Inflammatory macrophage treated with lipopolysaccharide for 4 hours (primary cell): Measurements from ENCODE around the gene CTNNA3.

ENCODE experiments used
- DNase-seq: peaks from one replicate; pipeline ENCODE4 v3.0.0-alpha.2; 2020

CTNNA3 gene

DNA sequence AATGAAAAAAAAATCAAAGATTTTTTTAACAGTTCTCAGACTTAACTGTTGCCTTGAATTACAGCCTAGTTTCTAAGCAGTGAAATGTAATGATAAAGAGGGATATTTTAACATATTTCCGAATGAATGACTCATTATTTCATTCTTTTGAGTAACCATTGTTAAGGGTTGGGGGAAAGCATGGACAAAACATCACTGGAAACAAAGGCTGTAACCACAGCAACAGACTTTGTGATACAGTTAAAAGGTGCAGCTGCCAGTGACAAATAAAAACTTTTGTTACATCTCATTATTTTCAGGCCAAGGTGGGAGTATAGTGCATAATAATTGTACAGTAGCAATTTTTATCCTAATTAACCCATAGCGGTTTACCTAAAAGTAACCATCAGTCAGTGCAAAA, 597.5 kb downstream of the CTNNA3 start:
- no peak for DNase-seq

DNA sequence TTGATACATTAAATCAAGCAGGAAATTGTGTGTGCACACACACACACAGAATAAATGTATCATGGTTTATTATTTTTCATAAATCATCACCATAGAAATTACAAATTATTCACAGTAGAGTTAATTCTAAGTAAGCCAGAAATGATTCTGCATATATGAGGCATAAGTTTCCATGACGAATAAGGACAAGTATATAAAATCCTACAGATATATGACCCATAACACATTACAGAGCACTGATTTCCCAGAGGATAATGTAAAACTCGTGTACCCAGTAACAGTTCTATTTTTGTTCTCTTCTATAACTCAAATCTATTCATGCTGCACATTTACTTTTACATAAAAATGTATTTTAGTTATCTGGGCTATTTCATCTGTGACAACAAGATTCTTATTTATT, 600.5 kb downstream of the CTNNA3 start:
- DNase-seq, result no peak

DNA sequence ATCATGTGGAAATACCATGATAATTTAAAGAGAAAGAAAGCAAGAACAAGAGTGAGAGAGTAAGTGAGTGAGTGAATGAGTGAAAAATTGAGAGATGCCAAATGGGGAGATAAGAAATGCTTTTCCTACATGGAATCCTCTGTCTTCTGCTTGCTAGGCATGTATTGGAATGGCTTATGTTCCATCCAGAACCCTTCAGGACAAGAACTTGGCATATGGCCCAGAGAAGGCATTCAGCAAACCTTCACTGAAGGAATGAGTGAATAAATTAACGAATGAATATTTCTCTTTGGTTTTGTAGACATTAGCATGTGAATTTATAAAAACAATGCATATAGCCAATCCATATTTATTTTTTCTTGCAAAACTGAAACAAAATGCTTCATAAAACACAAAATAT, 608.0 kb downstream of the CTNNA3 start:
- no peak for DNase-seq

DNA sequence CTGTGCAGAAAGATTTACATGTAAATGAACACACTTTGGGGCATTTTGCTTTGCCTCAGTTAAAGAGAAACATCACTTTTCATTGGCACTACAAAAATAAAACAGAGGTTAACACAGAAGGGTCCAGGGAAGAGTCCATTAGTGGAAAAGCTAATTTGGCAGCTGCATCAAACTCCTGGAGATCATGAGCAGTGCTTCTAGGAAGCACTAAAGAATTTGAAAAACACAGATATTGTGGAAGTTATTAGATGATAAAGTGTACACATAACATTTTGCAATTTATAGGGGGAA, 608.9 kb downstream of the CTNNA3 start:
- DNase-seq, result no peak

DNA sequence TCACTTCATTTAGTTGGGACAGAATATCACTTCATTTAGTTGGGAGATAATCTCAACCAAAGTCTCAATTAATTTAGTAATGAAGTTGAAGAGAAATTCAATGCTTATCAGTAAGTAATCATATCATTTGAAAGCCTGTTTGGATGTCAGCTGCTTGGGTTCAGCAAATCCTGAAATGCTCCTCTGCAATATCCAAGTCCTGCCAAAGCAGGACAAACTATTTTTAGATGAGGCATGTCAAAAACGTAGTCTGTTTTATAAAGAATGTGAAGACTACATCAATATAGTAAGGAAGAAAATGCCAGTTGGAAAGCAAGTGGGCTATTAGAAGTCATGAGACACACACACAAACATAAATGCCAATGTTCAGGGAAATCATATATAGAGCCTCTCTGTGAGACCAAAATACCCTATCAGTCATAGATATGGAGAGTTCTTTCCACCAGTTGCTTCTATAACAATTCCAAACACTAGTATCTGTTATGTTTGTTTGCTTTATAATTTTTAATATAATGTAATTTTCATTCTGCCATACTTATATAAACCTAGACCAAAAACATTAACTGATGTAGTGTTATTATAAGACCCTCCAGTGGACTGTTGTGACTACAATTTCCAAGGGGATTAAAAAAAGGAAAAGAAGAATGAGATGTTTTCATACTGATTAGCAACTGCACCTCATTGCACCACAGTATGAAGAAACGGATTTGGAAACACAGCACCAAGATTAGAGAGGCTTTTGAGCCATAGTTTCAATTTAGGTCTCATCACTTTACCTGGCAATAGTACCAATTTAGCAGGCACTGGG, 609.5 kb downstream of the CTNNA3 start:
- no peak for DNase-seq

DNA sequence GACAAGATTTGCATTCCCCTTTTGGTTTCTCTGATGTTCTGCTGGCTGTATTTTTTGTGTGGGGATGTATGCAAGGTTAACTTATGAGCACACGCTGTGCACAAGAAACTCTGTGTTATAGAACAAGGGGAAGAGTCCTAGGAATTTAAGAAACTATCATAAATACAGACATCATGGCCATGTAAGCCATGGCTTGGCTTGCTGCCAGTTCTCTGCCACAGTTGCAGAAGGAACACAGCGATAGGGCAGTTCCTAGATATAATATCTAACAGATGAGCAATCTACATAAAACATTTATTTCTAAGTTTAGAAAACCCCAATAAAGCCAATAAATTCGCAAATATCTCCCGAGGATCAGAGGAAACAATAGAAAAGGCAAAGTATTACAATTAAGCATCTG, 616.9 kb downstream of the CTNNA3 start:
- DNase-seq, result no peak

DNA sequence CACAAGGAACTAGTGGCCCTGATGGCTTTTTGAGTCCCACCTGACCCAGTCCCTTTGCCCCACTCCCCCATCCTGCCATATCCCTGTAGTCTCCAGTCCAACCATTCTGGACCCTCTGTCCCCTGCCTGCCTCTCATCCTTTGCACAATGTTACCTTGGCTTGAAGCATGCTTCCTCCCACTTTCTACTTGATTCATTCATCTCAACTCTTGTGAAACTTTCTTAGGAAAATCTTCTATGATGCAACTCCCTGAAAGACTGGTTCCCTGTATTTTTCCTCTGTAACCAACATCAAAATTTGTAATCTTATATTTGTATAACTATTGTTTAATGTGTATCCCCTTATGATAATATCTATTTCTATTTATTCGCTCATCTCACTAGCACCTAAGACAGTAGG, 618.6 kb downstream of the CTNNA3 start:
- DNase-seq, result no peak

DNA sequence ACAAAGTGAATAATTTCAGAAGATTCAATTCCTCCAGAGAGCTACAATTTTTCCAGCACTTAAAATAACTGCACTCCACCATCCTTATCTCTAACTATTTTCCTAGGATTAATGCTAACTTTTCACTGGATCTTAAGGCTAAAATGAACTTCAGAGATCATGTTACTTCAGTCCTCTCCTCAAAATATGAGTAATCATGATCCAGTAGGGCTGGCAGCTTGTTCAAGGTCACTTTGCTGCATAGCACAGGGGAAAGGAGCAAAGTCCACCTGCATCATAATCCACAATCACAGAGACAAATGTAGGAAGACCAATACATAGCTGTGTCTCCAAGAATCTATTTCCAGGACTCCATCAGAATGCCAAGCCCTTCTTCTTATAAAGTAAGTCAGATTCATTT, 619.9 kb downstream of the CTNNA3 start:
- DNase-seq, result no peak

DNA sequence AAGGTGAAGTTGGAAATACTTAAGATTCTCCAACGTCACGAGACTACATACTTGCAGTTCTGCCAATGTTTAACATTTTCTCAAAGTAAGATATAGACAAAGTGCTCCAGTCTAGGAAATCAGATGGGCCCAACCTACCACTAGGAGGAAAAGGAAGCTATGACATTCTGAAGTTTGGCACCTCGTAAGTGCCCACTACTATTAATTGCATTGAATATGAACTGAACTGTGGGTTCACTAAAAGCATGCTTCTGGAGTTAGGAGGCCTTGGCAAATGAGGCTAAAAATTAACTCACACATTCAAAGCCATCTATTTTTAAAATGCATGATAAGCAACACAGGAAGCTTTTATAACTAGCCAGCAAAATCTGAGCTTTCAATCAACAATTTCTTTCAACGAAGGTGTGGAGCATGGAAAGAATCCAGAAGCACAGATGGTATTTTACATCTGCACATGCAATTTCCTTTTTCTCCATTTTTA, 620.5 kb downstream of the CTNNA3 start:
- no peak for DNase-seq

DNA sequence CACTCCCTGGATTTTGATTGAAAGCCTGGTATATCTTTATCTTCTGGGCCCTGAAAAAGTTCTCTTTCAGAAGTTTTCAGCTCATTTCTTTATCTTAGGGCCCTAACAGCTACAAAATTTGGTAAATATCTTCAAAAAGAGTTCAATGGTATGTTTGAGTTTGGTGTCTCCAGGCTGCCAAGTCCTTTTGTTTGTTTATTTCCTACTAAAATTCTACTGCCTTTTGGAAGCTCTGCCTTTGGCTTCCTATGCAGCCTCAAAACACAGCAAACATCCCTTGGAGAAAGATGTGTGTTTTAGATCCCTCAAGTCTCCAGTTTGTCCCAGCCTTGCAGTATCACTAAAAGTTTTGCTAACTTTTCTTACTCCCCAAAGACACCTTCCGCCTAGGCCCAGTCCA, 623.3 kb downstream of the CTNNA3 start:
- no peak for DNase-seq

DNA sequence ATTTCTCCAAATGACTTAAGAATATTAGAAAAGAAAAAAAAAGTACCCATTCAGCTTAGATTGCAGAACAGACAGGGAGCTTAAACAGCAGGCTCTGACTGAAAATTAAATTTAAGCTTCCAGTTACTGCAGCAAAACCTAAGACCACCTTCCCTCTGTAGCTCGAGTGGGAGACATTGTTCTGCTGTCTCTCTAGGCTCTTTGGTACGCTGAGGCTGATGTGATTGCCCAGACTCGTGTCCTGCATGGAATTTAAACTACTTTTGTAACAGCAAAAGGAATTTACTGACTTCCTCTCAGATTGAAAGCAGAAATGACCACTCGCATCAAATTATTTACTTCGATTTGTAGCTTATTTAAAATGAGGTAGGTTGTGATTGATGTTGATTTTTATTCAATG, 645.6 kb downstream of the CTNNA3 start:
- DNase-seq, result no peak

DNA sequence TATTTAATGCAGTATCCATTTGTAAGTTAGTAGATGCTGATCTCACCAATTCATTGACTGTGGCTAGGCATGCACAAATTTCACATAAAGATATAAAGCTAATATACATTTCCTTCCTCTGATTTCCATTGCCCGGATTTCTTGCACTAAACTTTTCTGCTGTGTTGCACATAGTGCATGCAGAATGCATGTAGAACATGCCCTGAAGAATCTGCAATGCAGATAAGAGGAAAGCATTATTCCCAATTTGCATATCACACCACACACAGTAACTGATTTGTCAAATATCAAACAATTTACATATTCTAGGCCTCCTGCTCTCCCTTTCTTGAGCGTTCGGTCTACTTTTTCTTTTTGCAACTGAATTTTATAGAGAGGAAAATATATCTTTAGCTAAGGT, 646.0 kb downstream of the CTNNA3 start:
- DNase-seq, result no peak

DNA sequence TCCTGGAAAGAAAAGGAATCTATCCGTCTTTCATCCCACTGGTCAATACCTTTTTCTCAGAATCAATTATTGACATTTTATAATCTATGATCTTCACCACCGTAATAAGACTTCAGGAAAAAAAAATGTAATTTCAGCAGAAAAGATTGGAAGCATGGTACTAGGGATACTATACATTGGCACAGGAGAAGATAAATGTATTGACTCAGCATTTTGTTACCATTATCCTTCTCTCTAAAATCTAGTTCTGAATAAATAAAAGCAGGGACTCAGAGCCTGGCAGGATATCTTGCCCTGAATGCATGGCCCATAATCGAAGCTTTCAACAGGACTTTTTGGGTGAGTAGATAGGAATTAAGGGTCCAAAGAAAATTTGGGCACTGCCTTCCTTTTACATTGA, 649.5 kb downstream of the CTNNA3 start:
- DNase-seq, result no peak

DNA sequence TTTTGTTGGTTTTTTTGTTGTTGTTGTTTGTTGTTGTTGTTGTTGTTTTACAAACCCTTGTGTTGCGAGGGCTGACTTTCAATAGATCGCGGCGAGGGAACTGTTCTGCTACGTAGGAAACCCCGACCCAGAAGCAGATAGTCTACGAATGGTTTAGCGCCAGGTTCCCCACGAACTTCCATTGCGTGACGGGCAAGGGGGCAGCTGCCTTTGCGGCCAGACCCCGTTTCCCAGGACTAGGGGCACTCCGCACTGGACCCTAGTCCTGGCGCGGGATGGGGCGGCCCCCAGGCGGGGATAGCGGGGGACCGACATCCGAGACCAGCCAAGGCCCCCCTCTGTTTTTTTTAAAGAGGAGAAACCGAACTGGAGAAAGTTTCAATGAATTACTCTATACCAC, 650.6 kb downstream of the CTNNA3 start:
- no peak for DNase-seq

DNA sequence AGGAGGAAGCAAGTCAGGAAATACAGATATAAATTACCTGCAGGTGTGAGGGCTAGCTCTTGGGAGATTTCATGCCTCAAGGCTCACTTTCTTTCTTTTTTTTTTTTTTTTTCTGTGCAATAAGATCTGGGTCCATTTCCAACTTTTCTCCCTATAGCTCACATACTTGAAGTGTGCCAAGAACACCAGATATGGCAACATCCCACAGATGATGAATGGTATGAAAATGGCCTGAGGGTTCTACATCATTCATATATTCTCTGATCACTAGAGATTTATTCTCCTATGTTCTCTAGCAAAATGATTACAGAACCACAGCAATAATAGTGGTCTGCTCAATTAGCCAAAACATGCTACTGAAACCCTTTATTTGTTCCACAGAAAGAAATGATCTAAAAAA, 653.0 kb downstream of the CTNNA3 start:
- no peak for DNase-seq

DNA sequence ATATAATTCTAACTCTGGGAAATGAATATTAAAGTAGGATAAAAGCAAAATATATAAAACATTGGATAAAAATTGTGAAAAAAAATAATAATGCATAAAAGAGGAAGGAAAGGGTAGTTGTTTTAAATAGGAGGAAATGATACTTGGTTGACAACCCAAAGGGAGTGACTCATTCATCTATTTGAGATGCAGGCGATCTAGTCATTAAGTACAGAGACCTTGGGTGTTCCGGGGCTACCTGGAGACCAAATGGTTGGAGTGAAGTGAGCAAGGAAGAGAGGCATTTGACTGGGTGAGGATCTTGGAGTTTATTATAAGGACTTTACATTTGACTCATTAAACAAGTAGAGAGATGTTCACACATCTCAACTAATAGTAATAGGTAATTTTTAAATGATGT, 659.2 kb downstream of the CTNNA3 start:
- DNase-seq, result peak; percentile 47

DNA sequence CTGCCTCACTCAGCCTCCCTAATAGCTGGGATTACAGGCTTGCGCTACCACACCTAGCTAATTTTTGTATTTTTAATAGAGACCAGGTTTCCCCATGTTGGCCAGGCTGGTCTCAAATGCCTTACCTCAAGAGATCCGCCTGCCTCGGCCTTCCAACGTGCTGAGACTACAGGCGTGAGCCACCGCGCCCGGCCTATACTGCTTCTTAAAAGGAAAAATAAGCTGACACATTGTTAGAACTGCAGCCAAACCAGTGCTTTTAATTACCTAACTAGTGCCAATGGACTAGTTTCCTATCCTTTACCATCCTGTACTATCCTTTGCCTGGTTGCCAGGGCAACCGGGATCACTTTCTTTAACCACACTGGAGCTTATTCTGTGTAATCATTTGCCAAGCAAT, 662.1 kb downstream of the CTNNA3 start:
- DNase-seq, result no peak

DNA sequence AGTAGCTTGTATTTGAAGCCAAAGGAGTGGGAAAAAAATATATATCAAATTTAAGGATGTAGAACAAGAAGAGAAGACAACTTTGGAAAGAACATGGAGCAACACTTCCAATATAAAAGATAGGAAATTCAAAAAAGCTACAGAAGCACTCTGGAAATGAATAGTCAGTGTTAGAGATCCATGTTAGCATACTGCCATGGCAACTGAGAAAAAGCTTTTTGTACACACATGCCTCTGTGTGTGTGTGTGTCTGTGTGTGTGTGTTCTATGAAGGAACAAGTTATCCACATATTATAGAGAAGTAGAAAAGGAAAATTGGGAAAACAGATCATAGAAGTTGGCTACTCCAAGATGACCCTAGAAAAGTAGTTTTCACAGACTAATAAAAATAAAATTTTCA, 673.9 kb downstream of the CTNNA3 start:
- DNase-seq, result no peak

DNA sequence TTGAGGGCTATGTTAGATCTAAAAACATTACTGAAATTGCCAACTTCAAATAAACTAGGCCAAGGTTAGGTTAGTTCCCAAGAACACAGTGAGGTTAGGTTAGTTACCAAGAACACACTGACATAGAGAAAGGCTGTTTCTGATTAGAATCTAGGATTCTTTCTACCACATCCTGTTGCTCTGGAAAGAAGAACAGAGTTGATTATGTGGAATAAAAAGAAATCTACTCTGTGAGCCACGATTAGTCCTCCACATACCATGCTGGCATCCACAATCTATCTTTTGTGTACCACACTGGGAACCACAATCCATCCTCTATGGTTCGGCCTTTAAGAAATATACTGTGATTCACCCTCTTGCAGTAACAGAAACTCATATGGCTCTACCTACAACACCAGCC, 678.8 kb downstream of the CTNNA3 start:
- DNase-seq, result no peak

DNA sequence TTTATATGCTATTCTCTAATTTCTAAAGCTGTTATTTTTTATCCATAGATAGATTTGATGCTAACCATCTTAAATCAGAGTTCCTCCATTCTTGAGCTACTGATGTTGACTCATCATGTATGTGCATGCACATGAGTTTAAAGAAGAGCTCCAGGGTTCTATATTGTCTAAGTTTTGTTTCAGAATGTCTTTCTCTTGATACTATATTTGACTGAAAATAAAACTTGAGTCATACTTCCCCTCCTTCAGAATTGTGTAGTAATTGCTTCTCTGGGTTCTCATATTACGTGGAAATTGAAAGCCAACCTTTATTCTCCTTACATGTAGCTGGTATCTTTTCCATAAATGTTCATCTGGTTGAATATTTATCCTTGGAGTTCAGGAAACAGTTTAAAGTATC, 680.8 kb downstream of the CTNNA3 start:
- DNase-seq, result peak; percentile 16

DNA sequence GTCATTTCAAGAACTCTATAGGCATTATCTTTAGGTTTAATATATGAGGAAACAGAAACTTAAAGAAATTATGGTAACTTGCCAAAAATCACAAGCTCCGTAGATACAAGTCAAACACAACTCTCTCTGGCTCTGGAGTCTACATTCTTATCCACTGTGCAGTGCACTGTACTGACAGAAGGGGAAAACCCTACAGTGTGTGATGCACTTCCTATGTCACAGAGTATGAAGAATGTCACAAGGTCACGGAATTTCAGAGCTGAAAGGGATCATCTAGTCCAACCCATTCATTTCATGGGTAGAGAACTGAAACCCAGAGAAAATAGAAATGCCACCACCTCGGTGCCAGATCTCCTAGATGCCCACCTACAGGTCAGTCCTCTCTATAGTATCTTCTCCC, 684.0 kb downstream of the CTNNA3 start:
- DNase-seq, result no peak

DNA sequence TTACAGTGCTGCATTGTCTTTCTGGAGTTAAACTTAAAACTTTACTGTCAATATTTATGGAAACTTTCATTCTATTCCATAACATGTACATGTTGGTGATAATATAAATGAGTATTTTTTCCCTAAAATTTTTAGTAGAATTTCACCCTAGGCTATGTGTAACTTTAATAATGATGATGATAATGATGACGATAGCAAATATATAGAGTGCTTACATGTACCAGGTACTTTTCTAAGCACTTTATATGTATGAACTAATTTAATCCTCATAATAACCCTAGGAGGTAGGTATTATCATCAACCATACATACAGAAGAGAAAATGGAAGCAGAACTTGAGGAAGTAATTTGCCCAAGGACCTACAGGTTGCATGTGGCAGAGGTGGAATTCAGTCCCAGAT, 684.5 kb downstream of the CTNNA3 start:
- no peak for DNase-seq

DNA sequence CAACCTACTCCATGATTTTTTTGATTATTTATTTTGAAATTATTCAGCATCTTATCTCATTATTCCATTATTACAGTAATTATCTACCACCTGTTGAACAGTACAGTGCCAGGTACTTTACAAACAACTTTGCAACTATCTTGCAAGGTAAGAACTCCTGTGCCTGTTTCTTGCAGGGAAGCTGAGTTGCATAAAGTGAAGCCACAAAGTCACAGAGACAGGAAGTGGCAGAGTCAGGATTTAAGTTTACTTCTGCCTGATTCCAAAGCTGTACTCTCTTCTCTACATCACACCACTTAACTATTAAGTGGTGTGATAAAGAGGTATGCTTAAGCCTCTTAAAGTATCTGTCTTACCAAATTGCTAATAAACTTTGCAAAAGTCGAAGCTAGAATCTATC, 690.0 kb downstream of the CTNNA3 start:
- no peak for DNase-seq

DNA sequence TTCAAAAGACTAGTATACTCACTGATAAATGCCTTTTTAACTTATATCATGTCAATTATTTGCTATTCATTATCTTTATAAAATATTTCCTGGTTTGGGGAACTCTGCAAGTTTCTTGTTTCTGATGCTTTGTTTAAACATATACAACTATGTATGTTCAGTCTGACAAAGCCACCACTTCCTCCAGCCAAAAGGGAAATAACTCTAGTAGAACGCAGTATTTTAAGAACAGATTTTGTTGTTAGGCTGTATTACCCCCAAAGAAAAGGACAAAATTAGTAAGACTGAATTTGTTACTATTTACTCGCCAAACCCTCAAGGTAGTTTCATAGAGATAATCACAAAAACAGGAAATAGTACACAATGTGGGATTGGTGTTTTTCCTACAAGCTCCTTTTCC, 691.3 kb downstream of the CTNNA3 start:
- DNase-seq, result no peak

DNA sequence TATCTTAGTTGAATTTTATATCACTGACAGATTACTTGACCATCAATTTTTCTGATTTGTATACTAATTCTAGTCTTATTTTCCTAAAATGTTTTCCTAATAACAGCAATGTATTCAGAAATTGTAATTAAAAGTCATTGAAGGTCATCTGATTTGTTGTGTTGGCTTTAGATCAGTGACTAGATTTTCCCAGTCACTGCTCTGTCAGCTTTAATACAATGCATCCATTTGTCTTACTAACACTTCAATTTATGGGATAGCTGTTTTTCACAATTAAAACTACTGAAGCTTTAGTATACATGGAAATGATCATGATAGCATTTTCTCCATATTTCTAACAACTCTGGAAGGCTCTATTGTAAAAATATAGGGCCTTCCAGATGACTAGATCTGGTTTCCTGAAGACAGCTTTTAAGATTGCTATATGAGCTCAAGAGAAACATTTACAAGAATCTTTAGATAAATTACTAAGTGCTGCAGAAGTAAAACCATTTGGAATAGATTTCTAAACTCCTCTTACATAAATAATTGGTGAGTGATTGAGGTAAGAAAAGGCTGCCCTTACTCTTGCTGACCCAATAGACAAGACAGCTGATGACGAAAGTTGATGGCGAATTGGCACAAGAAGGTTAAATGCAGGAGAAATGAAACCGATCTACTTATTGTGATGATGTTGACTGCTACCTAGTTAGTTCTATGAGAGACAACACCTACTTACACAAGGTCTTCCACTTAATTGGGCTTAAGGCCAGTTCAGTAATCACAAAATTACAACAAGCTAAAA, 696.0 kb downstream of the CTNNA3 start:
- no peak for DNase-seq
